ENCODE results near the gene DMGDH.

DMGDH gene

DNA sequence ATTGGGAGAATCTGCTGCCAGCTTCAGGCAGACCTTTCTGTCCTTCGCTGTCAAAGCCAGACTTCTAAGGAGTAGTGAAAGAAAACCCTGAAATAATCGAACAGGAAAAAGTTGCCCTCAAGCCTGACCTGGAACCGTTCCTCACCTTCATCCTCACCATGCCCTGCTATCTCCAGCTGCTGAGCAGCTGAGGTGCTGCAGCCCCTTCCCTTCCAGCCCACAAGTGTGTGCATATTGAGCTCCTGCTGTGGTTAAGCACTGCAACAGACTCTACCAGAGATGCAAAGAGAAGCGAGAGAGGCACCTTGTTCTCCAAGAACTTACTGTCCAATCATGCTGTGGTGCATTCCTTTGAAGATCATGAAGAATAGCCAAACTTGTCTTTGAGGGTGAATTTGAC, 19.0 kb upstream of the DMGDH start:
- no peaks in the 10 kb centered on the region for H3K9me3 Mint-ChIP-seq
- H3K27ac Mint-ChIP-seq: no peak overlapping the region
- no peaks in the 10 kb centered on the region for H3K36me3 Mint-ChIP-seq (ENCODE audit: low read depth)
- H3K4me1 Mint-ChIP-seq: no peaks in the 10 kb centered on the region
- no peaks in the 10 kb centered on the region for H3K27me3 Mint-ChIP-seq (ENCODE audit: low read depth)
- no peak overlapping the region for H3K4me3 Mint-ChIP-seq
- TF ChIP-seq, protein P1, sequence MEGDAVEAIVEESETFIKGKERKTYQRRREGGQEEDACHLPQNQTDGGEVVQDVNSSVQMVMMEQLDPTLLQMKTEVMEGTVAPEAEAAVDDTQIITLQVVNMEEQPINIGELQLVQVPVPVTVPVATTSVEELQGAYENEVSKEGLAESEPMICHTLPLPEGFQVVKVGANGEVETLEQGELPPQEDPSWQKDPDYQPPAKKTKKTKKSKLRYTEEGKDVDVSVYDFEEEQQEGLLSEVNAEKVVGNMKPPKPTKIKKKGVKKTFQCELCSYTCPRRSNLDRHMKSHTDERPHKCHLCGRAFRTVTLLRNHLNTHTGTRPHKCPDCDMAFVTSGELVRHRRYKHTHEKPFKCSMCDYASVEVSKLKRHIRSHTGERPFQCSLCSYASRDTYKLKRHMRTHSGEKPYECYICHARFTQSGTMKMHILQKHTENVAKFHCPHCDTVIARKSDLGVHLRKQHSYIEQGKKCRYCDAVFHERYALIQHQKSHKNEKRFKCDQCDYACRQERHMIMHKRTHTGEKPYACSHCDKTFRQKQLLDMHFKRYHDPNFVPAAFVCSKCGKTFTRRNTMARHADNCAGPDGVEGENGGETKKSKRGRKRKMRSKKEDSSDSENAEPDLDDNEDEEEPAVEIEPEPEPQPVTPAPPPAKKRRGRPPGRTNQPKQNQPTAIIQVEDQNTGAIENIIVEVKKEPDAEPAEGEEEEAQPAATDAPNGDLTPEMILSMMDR (IDR thresholded peaks at IDR 0.05; ENCODE audit: unreplicated experiment in 3 of 3): no peak

DNA sequence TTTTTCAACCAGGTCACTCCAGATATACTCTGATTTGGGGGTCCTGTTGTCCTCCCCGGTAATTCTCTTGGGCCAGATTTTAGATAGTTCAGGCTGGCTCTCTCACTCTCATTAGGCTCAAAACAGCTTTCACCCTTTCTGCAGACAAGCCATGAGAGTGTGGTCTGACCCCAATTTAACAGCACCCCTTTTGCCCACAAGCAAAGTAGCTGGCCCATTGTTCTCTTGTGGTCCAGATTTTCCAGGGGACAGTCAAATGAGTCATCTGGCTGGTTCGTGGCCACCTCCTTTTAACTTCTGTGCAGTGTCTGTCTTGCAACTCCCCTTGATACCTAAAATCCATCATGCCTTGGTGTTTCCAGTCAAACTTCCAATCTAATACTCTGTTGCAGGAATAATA, 16.6 kb upstream of the DMGDH start:
- no peaks in the 10 kb centered on the region for H3K27me3 Mint-ChIP-seq (ENCODE audit: low read depth)
- TF ChIP-seq, protein P1 (IDR thresholded peaks at IDR 0.05; ENCODE audit: unreplicated experiment in 3 of 3): no peak
- no peaks in the 10 kb centered on the region for H3K4me1 Mint-ChIP-seq
- no peak overlapping the region for H3K27ac Mint-ChIP-seq
- no peaks in the 10 kb centered on the region for H3K9me3 Mint-ChIP-seq
- H3K4me3 Mint-ChIP-seq: no peak overlapping the region
- no peaks in the 10 kb centered on the region for H3K36me3 Mint-ChIP-seq (ENCODE audit: low read depth)

DNA sequence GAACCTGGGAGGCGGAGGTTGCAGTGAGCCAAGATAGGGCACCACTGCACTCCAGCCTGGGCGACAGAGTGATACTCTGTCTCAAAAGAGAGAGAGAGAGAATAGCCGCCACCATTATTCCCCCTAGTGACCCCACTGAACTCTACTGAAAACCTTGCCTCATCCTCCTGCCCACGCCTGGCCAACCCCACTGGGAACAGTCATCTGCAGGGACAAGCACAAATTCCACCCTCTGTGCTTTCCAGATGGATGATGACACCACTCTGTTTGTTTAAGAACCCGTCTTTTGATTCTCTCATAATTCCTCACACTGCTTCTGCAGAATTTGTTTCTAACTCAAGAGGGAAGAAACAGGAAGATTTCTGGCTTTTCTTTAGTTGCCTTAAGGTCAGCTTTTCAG, 12.3 kb upstream of the DMGDH start:
- H3K36me3 Mint-ChIP-seq (ENCODE audit: low read depth): no peaks in the 10 kb centered on the region
- no peaks in the 10 kb centered on the region for H3K4me1 Mint-ChIP-seq
- TF ChIP-seq, protein P1 (IDR thresholded peaks at IDR 0.05; ENCODE audit: unreplicated experiment in 3 of 3): no peak
- no peak overlapping the region for H3K4me3 Mint-ChIP-seq
- H3K9me3 Mint-ChIP-seq: no peaks in the 10 kb centered on the region
- H3K27me3 Mint-ChIP-seq (ENCODE audit: low read depth): no peaks in the 10 kb centered on the region
- H3K27ac Mint-ChIP-seq: no peak overlapping the region

DNA sequence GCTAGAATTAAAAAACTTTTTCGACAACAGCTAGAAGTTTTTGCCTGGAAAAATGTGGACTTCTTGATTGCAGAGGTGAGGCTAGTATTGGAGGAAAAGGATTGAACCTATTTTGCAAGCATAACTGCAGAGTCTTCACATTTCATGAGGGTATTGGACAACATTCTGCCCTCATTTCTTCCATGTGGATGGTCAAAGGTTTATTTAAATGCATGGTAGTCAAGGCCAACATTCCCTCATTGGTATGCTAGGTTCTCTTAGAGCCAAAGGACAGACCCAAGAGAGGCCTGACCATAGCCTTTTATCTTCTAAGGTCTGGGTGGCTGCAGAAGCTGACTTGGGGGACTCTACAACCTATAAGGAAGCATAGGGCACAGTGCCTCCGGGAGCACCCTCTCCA, 11.3 kb upstream of the DMGDH start:
- Mint-ChIP-seq H3K27me3 (ENCODE audit: low read depth) (no peaks in the 10 kb centered on the region), H3K36me3 (ENCODE audit: low read depth) (no peaks in the 10 kb centered on the region), H3K4me1 (no peaks in the 10 kb centered on the region), H3K27ac (no peak overlapping the region), H3K4me3 (no peak overlapping the region), H3K9me3 (peaks cover 3% of the 10 kb centered on the region)
- TF ChIP-seq, protein P1 (IDR thresholded peaks at IDR 0.05; ENCODE audit: unreplicated experiment in 3 of 3): no peak

DNA sequence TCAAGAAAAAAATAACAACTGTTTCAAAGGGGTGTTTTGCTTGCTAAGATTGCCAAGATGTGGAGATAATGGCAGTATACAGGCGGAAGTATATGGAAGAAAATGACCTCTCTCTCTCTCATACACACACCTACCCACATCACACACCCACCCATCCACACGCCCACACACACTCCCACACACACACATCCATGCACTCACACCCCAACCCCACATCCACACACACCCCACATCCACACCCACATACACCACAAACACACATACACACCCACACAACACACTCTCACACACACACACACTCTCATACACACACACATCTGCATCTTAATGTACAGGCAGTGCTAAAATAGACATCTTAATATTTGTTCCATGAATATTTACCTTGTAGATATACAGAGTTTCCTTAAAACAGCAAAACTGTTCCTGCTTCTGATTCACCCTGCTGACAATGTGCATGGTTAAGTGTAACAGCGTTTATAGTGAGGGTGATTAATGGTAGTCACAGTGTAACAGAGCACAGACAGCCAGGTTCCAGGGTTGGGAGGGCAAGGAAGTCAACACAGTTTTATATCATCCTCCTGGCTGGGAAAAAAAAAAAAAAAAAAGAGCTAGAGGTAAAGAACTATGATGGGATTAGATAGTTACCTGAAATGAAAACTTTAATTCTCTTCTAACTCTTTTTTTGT, 8.3 kb upstream of the DMGDH start:
- no peaks in the 10 kb centered on the region for H3K27me3 Mint-ChIP-seq (ENCODE audit: low read depth)
- TF ChIP-seq, protein P1 (IDR thresholded peaks at IDR 0.05; ENCODE audit: unreplicated experiment in 3 of 3): no peak
- no peak overlapping the region for H3K4me3 Mint-ChIP-seq

DNA sequence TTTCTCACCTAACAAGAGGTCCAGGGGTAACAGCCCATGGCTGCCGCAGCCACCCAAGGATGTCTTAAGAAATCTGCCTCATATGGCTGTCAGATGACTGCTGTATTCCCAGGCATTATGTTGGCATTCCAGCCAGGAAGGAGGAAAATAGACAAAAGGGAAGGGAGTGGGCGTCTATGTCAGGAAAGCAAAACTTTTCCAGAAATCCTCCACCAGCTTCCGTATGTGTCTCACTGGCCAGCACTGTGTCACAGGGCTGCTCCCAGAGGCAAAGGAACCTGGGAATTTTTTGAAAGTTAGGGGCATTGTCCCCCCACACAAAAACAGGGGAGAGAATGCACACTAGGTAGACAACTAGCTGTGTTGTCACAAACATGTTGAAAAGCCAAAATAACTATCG, 7.3 kb upstream of the DMGDH start:
- Mint-ChIP-seq H3K27ac (peak overlapping the region in 1 of 3 experiments; percentile 18), H3K36me3 (ENCODE audit: low read depth) (peaks cover 3% of the 10 kb centered on the region), H3K27me3 (ENCODE audit: low read depth) (no peaks in the 10 kb centered on the region), H3K4me3 (no peak overlapping the region), H3K4me1 (no peaks in the 10 kb centered on the region), H3K9me3 (peaks cover 15% of the 10 kb centered on the region)
- TF ChIP-seq, protein P1 (IDR thresholded peaks at IDR 0.05; ENCODE audit: unreplicated experiment in 3 of 3): no peak

More for the DNA sequence above, 8.3 kb upstream of the DMGDH start:
- no peaks in the 10 kb centered on the region for H3K36me3 Mint-ChIP-seq (ENCODE audit: low read depth)
- H3K27ac Mint-ChIP-seq: peak overlapping the region in 1 of 3 experiments; percentile 0
- no peaks in the 10 kb centered on the region for H3K4me1 Mint-ChIP-seq
- peaks cover 12% of the 10 kb centered on the region for H3K9me3 Mint-ChIP-seq
